CD4-positive, alpha-beta T cell (primary cell): ENCODE data around the gene CPVL. TPM values are rescaled to one million over a fixed set of nuclear protein-coding genes. Genes with fewer than 3 reads are reported as not detected.
A peak's percentile ranks its signal among the peaks of the same experiment; 100 is the strongest.

ENCODE experiments used
- ATAC-seq: fragments of 200-7000 bp; cut with Tn5 transposase; one replicate; pipeline ENCODE4 v1.10.0; 2022; ENCODE audit warnings: mild to moderate bottlenecking; ENCODE audit not compliant: poor library complexity
- CTCF ChIA-PET: fragments of 350-600 bp; sonication (Branson Sonifier 250); formaldehyde crosslinking; loops from one replicate; lab custom pipeline; 2021; ENCODE audit warnings: antibody characterized with exemption, inconsistent platforms; lab: Charles Lee
- POLR2A ChIA-PET: fragments of 350-600 bp; sonication (Branson Sonifier 250); formaldehyde crosslinking; loops from one replicate; lab custom pipeline; 2021; ENCODE audit warnings: antibody characterized with exemption, inconsistent platforms; lab: Charles Lee
- DNase-seq, 14 experiments: peaks; one replicate each; pipeline ENCODE4 v3.0.0-alpha.2; 2013 to 2020; ENCODE audit warnings: mixed read lengths in 2 of 14
- H3K27ac ChIP-seq, 2 donors: one replicate each; pipeline versions ENCODE4 v1.5.1 to v1.7.0; 2013; ENCODE audit warnings: low read length in 2 of 2, low read depth in 1 of 2, mild to moderate bottlenecking in 1 of 2
- H3K27me3 ChIP-seq, 2 experiments: 1 replicate in 1 of 2; 2 replicates in 1 of 2; pipeline versions ENCODE4 v1.6.1 to v1.7.0; 2013; ENCODE audit warnings: low read length in 2 of 2, control low read depth in 1 of 2, mild to moderate bottlenecking in 1 of 2, moderate library complexity in 1 of 2; ENCODE audit not compliant: insufficient read depth in 2 of 2, control insufficient read depth in 1 of 2
- H3K36me3 ChIP-seq: one replicate; pipeline ENCODE4 v1.6.1; 2013; ENCODE audit warnings: low read length, control low read depth; ENCODE audit not compliant: insufficient read depth
- H3K4me1 ChIP-seq: one replicate; pipeline ENCODE4 v1.6.1; 2013; ENCODE audit warnings: low read length, control low read depth; ENCODE audit not compliant: insufficient read depth
- H3K4me3 ChIP-seq: one replicate; pipeline ENCODE4 v1.5.1; 2013; ENCODE audit warnings: mild to moderate bottlenecking, low read length, moderate library complexity
- H3K9me3 ChIP-seq, 2 experiments: 1 replicate in 1 of 2; 2 replicates in 1 of 2; pipeline versions ENCODE4 v1.6.1 to v1.7.0; 2013; ENCODE audit warnings: low read length in 2 of 2, mild to moderate bottlenecking in 2 of 2, control low read depth in 1 of 2, moderate library complexity in 1 of 2; ENCODE audit not compliant: control insufficient read depth in 1 of 2, insufficient read depth in 1 of 2
- H3K27ac Mint-ChIP-seq: one replicate; pipeline ENCODE4 v1.8.0; 2020; ENCODE audit warnings: mixed read lengths
- H3K27me3 Mint-ChIP-seq: one replicate; pipeline ENCODE4 v1.8.0; 2021; ENCODE audit warnings: mixed read lengths
- H3K36me3 Mint-ChIP-seq: one replicate; pipeline ENCODE4 v1.8.0; 2021; ENCODE audit warnings: low read depth, mixed read lengths
- H3K4me1 Mint-ChIP-seq: one replicate; pipeline ENCODE4 v1.8.0; 2021; ENCODE audit warnings: low read depth, mixed read lengths
- H3K4me3 Mint-ChIP-seq: one replicate; pipeline ENCODE4 v1.8.0; 2020; ENCODE audit warnings: mild to moderate bottlenecking, mixed read lengths
- H3K9me3 Mint-ChIP-seq: one replicate; pipeline ENCODE4 v1.8.0; 2020; ENCODE audit warnings: mixed read lengths
- intact Hi-C, 2 experiments: fragments of 100-400 bp; cut with DNase I in 1 of 2; cut with micrococcal nuclease in 1 of 2; formaldehyde crosslinking; loops; one replicate each; pipeline versions ENCODE4 v1.15.1 to v1.9.0; 2023 to 2025; cut with DNase I, micrococcal nuclease
- total RNA-seq, 174 experiments: library from RNA in 2 of 174; stranded (reverse) in 2 of 174; gene quantifications; one replicate each; pipeline ENCODE4 v1.2.3 and lab custom pipeline; 2021 to 2026
- TF ChIP-seq, protein P1 (sequence below): fragments of 200-600 bp; IDR thresholded peaks from one replicate; pipeline ENCODE4 v1.8.0; 2022; ENCODE audit warnings: antibody characterized with exemption, mild to moderate bottlenecking

The CPVL gene
- total RNA-seq, 2 experiments from 2014 or later: 3.8 to 4.5 TPM

DNA sequence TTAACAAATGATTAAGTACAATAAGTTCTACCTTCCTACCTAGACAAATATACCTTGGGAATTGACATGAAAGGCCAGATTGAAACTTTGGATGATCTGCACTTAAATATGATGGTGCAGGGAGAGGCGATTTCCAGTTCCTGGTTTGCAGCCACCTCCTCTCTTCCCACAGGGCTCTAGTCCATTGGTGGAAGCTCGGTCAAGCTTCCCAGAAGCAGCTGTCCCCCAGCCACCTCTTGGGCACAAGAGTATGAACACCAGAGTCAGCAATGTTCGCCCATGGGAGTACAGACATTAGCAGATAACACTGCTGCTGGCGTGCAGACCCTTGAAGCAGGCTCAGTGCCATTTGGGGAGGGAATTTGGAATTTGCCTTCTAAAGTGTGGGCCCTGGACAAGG lies 1.5 kb upstream of the CPVL start:
- Mint-ChIP-seq H3K9me3 (no peaks in the 10 kb centered on the region), H3K4me3 (no peak overlapping the region), H3K27me3 (peaks cover 51% of the 10 kb centered on the region), H3K36me3 (no peaks in the 10 kb centered on the region), H3K4me1 (no peaks in the 10 kb centered on the region), H3K27ac (no peak overlapping the region)
- Histone ChIP-seq H3K4me1 (no peaks in the 10 kb centered on the region), H3K9me3 (peaks cover 0 to 8% of the 10 kb centered on the region in 2 experiments), H3K27me3 (peaks cover 20 to 30% of the 10 kb centered on the region in 2 experiments), H3K4me3 (no peak overlapping the region), H3K27ac (no peak overlapping the region), H3K36me3 (no peaks in the 10 kb centered on the region)
- no peak for DNase-seq
- ChIA-PET CTCF (no interaction called here), POLR2A (no interaction called here)
- no peak for ATAC-seq
- intact Hi-C loops: no loop called here
- TF ChIP-seq, protein P1, sequence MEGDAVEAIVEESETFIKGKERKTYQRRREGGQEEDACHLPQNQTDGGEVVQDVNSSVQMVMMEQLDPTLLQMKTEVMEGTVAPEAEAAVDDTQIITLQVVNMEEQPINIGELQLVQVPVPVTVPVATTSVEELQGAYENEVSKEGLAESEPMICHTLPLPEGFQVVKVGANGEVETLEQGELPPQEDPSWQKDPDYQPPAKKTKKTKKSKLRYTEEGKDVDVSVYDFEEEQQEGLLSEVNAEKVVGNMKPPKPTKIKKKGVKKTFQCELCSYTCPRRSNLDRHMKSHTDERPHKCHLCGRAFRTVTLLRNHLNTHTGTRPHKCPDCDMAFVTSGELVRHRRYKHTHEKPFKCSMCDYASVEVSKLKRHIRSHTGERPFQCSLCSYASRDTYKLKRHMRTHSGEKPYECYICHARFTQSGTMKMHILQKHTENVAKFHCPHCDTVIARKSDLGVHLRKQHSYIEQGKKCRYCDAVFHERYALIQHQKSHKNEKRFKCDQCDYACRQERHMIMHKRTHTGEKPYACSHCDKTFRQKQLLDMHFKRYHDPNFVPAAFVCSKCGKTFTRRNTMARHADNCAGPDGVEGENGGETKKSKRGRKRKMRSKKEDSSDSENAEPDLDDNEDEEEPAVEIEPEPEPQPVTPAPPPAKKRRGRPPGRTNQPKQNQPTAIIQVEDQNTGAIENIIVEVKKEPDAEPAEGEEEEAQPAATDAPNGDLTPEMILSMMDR: no peak

DNA sequence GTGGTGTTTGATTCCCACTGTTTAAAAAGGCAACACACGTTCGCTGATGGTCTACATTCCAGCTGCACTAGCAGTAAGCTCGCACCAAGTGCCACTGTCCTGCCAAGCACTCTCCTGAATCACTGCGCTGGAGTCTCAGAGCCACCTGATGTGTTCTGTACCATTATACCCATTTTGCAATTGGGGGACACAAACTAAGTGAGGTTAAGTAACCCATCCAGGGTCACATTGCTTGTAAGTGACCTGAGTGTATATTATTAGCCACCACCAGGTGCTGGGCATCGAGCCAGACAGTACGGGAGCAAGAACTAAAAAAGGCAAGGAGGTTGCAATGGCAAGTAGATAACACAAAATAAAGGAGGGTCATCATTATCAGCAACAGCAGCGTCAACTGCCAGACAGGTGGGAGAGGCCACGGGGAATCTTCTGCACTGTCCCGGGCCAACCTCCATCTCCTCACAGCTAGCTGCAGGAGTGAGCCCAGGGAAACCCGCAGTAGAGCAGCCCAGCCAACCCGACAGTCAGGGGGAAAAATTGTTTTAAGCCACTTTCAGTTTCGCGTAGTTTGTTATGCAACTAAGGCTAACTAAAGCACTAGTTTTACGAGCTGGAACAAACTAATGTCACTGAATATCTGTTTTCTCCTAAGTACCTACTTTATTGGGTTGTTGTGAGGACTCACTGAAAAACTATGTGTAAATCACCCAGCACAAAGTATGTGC lies 712 bp upstream of the CPVL start:
- H3K27ac ChIP-seq: no peak overlapping the region
- H3K27me3 ChIP-seq: peaks cover 20 to 30% of the 10 kb centered on the region in 2 experiments
- H3K4me1 Mint-ChIP-seq: no peaks in the 10 kb centered on the region
- no peak overlapping the region for H3K27ac Mint-ChIP-seq
- TF ChIP-seq, protein P1: no peak
- peaks cover 54% of the 10 kb centered on the region for H3K27me3 Mint-ChIP-seq
- H3K9me3 ChIP-seq: peaks cover 0 to 8% of the 10 kb centered on the region in 2 experiments
- CTCF ChIA-PET: no interaction called here
- ATAC-seq (no peak), DNase-seq (no peak)
- intact Hi-C loops: no loop called here
- H3K4me3 ChIP-seq: peak overlapping the region; percentile 38
- no peaks in the 10 kb centered on the region for H3K36me3 Mint-ChIP-seq
- H3K36me3 ChIP-seq: no peaks in the 10 kb centered on the region
- H3K4me1 ChIP-seq: no peaks in the 10 kb centered on the region
- POLR2A ChIA-PET: no interaction called here
- H3K9me3 Mint-ChIP-seq: no peaks in the 10 kb centered on the region
- H3K4me3 Mint-ChIP-seq: no peak overlapping the region

DNA sequence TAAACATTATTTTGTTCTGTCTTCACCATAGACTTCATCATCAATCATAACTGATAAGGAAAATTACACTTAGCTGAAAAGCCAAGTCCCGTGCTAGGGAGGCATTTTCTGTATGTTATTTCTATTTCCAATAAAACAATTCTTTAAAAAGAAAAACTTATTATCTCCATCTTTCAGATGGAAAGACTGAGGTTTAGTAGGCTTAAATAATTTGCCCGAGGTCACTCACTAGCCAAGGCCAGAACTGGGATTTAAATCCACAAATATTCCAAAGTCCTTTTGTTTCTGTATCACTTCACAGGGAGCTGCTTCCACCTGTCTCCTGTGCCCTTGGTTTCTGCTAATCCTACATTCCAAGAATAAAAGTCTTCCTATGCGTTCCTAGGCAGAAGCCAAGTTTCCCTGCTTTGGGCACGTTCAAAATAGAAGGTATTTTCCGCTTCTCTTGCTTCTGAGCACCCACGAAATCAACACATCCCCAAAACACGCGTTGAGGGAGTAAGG lies 732 bp downstream of the CPVL start:
- peaks cover 57% of the 10 kb centered on the region for H3K27me3 Mint-ChIP-seq
- ATAC-seq (no peak), DNase-seq (no peak)
- no peaks in the 10 kb centered on the region for H3K9me3 Mint-ChIP-seq
- no peaks in the 10 kb centered on the region for H3K4me1 ChIP-seq
- no peaks in the 10 kb centered on the region for H3K36me3 ChIP-seq
- no peaks in the 10 kb centered on the region for H3K36me3 Mint-ChIP-seq
- intact Hi-C loops: no loop called here
- H3K27ac ChIP-seq: no peak overlapping the region
- ChIA-PET CTCF (no interaction called here), POLR2A (no interaction called here)
- peaks cover 0 to 8% of the 10 kb centered on the region in 2 experiments for H3K9me3 ChIP-seq
- H3K27ac Mint-ChIP-seq: no peak overlapping the region
- H3K4me3 ChIP-seq: peak overlapping the region; percentile 38
- no peaks in the 10 kb centered on the region for H3K4me1 Mint-ChIP-seq
- H3K27me3 ChIP-seq: peaks cover 18 to 28% of the 10 kb centered on the region in 2 experiments
- H3K4me3 Mint-ChIP-seq: no peak overlapping the region
- TF ChIP-seq, protein P1: no peak
